SU-DHL-6 (cell line): ENCODE measurements around the gene SULF2.
"Not testable (repeated sequence)": the region's sequence is repeated elsewhere in the genome, so short reads cannot be mapped to it uniquely, and the experiment has no call there.

ENCODE experiments used
- H2AFZ ChIP-seq: fragments of 200-600 bp; sonication (generic); 2 replicates; pipeline ENCODE4 v1.6.1; 2014; ENCODE audit warnings: low read depth, mild to moderate bottlenecking, moderate library complexity, mixed read lengths, antibody characterized with exemption, low read length; ENCODE audit not compliant: severe bottlenecking
- H3F3A ChIP-seq: fragments of 200-600 bp; shearing (Covaris generic); 2 replicates; pipeline ENCODE4 v1.6.0; 2016; ENCODE audit warnings: antibody characterized with exemption, mild to moderate bottlenecking; ENCODE audit not compliant: insufficient read depth
- H3K27ac ChIP-seq: fragments of 200-600 bp; sonication (generic); 2 replicates; pipeline ENCODE4 v1.5.1; 2016; ENCODE audit warnings: low read depth, mild to moderate bottlenecking, low read length, moderate library complexity, mixed read lengths
- H3K27me3 ChIP-seq: fragments of 200-600 bp; sonication (generic), shearing (Covaris generic); 2 replicates; pipeline ENCODE4 v1.6.0; 2014; ENCODE audit warnings: mild to moderate bottlenecking, low read length
- H3K36me3 ChIP-seq: fragments of 200-600 bp; sonication (generic); 2 replicates; pipeline ENCODE4 v1.6.1; 2014; ENCODE audit warnings: mild to moderate bottlenecking, low read length, mixed read lengths
- H3K4me2 ChIP-seq: fragments of 300-600, 200-600 bp; shearing (Covaris generic), sonication (generic); 2 replicates; pipeline ENCODE4 v1.6.0; 2014; ENCODE audit warnings: low read length, low read depth, mild to moderate bottlenecking; ENCODE audit not compliant: poor library complexity, severe bottlenecking
- H3K4me3 ChIP-seq: fragments of 200-600 bp; sonication (generic); 2 replicates; pipeline ENCODE4 v1.5.1; 2014; ENCODE audit warnings: antibody characterized with exemption, low read length, mild to moderate bottlenecking, mixed read lengths; ENCODE audit not compliant: insufficient read depth, poor library complexity, severe bottlenecking
- H3K79me2 ChIP-seq: fragments of 200-600 bp; sonication (generic); 2 replicates; pipeline ENCODE4 v1.6.1; 2014; ENCODE audit warnings: mild to moderate bottlenecking, low read length, moderate library complexity; ENCODE audit not compliant: insufficient read depth
- H3K9ac ChIP-seq: fragments of 200-600 bp; sonication (generic); 2 replicates; pipeline ENCODE4 v1.7.0; 2014; ENCODE audit warnings: mild to moderate bottlenecking, low read length
- H3K9me2 ChIP-seq: fragments of 200-600 bp; sonication (generic); replicated peaks from 2 replicates; pipeline ENCODE4 v1.6.1; 2014; ENCODE audit warnings: low read length; ENCODE audit not compliant: insufficient read depth
- H3K9me3 ChIP-seq: fragments of 200-600 bp; sonication (generic); 2 replicates; pipeline ENCODE4 v1.6.1; 2014; ENCODE audit warnings: low read length, mixed read lengths; ENCODE audit not compliant: insufficient read depth
- H4K20me1 ChIP-seq: fragments of 200-600 bp; sonication (generic); 2 replicates; pipeline ENCODE4 v1.6.1; 2014; ENCODE audit warnings: low read depth, mild to moderate bottlenecking, antibody characterized with exemption, low read length, moderate library complexity, mixed read lengths
- CTCF ChIP-seq: fragments of 200-600 bp; sonication (generic); IDR thresholded peaks from one replicate; pipeline ENCODE4 v1.5.1; 2017; ENCODE audit warnings: antibody characterized with exemption, mild to moderate bottlenecking, low read length, moderate library complexity; ENCODE audit not compliant: insufficient read depth, poor library complexity, severe bottlenecking
- EZH2phosphoT487 ChIP-seq: fragments of 200-600 bp; sonication (generic), shearing (Covaris generic); conservative IDR thresholded peaks from 2 replicates; pipeline ENCODE4 v1.6.1; 2018; ENCODE audit warnings: mild to moderate bottlenecking, antibody characterized with exemption, low read length, moderate library complexity, mixed read lengths

The SULF2 gene

GRCh38 chr20:47785311-47785853 is at the start of gene SULF2:
SULF2 (minus strand) TSS chr20:47785481; CDS start chr20:47757363, 28,118 bp downstream.
- no peaks in the 10 kb centered on the region for H3K9me3 ChIP-seq
- no peak within 1 kb of the TSS for H3K9ac ChIP-seq
- H3K36me3 ChIP-seq, result no peaks in the 10 kb centered on the region
- no peak within 1 kb of the TSS for H2AFZ ChIP-seq
- no peaks in the 10 kb centered on the region for H3K9me2 ChIP-seq
- H3K4me3 ChIP-seq, result no peak within 1 kb of the TSS
- H3K27ac ChIP-seq, result no peak within 1 kb of the TSS
- no peaks in the 10 kb centered on the region for H4K20me1 ChIP-seq
- H3K79me2 ChIP-seq, result no peaks in the 10 kb centered on the region
- H3K4me2 ChIP-seq, result no peak within 1 kb of the TSS
- TF ChIP-seq CTCF (no peak), EZH2phosphoT487 (no peak)
- H3K27me3 ChIP-seq, result no peaks in the 10 kb centered on the region
- H3F3A ChIP-seq, result no peaks in the 10 kb centered on the region

GRCh38 chr20:47831675-47832074 is 46.4 kb upstream of the SULF2 start:
- not testable (repeated sequence) for H3K4me3 ChIP-seq, H3K27me3 ChIP-seq, H3K9me2 ChIP-seq, H3K4me2 ChIP-seq, H3K9me3 ChIP-seq, H4K20me1 ChIP-seq, H2AFZ ChIP-seq, H3F3A ChIP-seq, H3K79me2 ChIP-seq, H3K9ac ChIP-seq, H3K27ac ChIP-seq, H3K36me3 ChIP-seq

- H3K27me3 ChIP-seq, H3K9me2 ChIP-seq, H3K36me3 ChIP-seq, H2AFZ ChIP-seq, H3K4me2 ChIP-seq, H3K4me3 ChIP-seq, H3F3A ChIP-seq, H3K79me2 ChIP-seq, H3K9ac ChIP-seq, H4K20me1 ChIP-seq, H3K9me3 ChIP-seq, H3K27ac ChIP-seq: not testable (repeated sequence)
Observed at GRCh38 chr20:47826716-47827115, 41.4 kb upstream of the SULF2 start.

GRCh38 chr20:47826006-47826405 is 40.7 kb upstream of the SULF2 start:
- not testable (repeated sequence) for H3K9me3 ChIP-seq, H3K9me2 ChIP-seq

GRCh38 chr20:47825011-47825762 is 39.9 kb upstream of the SULF2 start:
- Histone ChIP-seq H2AFZ (no peak overlapping the region), H3K79me2 (no peaks in the 10 kb centered on the region), H3K9me3 (no peaks in the 10 kb centered on the region), H3K9ac (no peak overlapping the region), H3K27ac (no peak overlapping the region), H4K20me1 (no peaks in the 10 kb centered on the region), H3K9me2 (no peaks in the 10 kb centered on the region), H3F3A (no peaks in the 10 kb centered on the region), H3K27me3 (no peaks in the 10 kb centered on the region), H3K36me3 (no peaks in the 10 kb centered on the region), H3K4me2 (no peak overlapping the region), H3K4me3 (no peak overlapping the region)
- TF ChIP-seq EZH2phosphoT487, result no peak
- TF ChIP-seq CTCF, result no peak

More at GRCh38 chr20:47826006-47826405, 40.7 kb upstream of the SULF2 start:
- not testable (repeated sequence) for H3K27me3 ChIP-seq, H2AFZ ChIP-seq, H3K4me2 ChIP-seq, H4K20me1 ChIP-seq, H3K36me3 ChIP-seq, H3K4me3 ChIP-seq, H3K27ac ChIP-seq, H3F3A ChIP-seq, H3K79me2 ChIP-seq, H3K9ac ChIP-seq

GRCh38 chr20:47823941-47824340 is 38.7 kb upstream of the SULF2 start:
- not testable (repeated sequence) for H3K4me3 ChIP-seq, H4K20me1 ChIP-seq, H3K27me3 ChIP-seq, H3F3A ChIP-seq, H3K9me3 ChIP-seq, H3K36me3 ChIP-seq, H3K4me2 ChIP-seq, H3K79me2 ChIP-seq, H3K9ac ChIP-seq, H3K27ac ChIP-seq, H3K9me2 ChIP-seq, H2AFZ ChIP-seq
